ENCODE results near the gene PAX5. TPM values are rescaled to one million over a fixed set of nuclear protein-coding genes. Genes with fewer than 3 reads are reported as not detected.

Gene PAX5
- total and polyA plus RNA-seq, 2 of the 13 experiments (the other 11 are each of a cell fraction or from before 2014, with no cell fraction given), result not detected

DNA sequence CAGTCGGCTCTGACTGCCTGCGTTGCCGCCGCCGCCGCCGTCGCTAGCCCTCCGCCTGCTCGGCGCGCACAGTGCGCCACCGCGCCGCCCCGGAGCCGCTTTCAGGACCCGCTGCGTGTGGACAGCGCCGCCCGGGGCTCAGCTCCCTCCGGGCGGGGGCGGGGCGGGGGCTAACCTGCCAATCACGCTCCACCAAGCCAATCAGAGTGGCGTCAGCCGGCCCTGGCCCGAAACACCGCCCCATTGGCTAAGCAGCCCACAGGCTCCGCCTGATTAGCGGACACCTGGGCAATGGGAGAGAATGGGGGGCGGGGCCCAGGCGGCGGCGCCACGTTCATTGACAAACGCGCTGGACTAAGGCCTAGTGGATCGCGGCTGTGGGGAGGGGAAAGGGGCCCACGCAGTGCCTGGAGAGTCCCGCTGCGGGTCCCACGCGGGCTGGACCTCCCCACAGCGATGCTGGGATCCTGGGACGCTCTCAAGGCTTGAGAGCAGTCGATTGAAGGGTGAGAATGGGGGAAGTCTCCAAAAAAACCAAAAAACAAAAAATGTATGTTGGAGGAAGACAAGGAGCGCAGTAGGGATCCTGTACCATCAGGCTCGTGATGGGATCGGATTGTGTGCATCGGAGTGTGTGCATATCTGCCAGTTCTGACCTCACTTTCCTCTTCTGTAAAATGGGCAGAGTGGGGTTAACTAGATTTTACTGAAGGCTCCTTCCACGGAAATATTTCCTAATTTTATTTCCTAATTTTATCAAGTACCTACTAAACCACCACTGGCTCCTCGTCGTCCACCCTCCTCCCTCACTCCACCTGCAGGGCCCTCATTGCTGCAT, 6.3 kb downstream of the PAX5 start (continued):
- TF ChIP-seq SP2 (CRISPR knock-in tag; IDR thresholded peaks at IDR 0.05) (peak; percentile 94), GTF2F1 (IDR thresholded peaks at IDR 0.05; ENCODE audit: low read length) (no peak), IKZF1 (IDR thresholded peaks at IDR 0.05) (no peak), ZNF878 (CRISPR knock-in tag; IDR thresholded peaks at IDR 0.05) (peak; percentile 96), ZNF713 (CRISPR knock-in tag; IDR thresholded peaks at IDR 0.05) (no peak), EEA1 (CRISPR knock-in tag; IDR thresholded peaks at IDR 0.05; ENCODE audit: borderline replicate concordance) (peak; percentile 87; the same call in 1 of the 2 replicates), TCF7L2 (IDR thresholded peaks at IDR 0.05; ENCODE audit: low read depth, low read length) (no peak), ATM (IDR thresholded peaks at IDR 0.05; ENCODE audit: borderline replicate concordance) (no peak), ZKSCAN1 (IDR thresholded peaks at IDR 0.05; ENCODE audit: low read length) (no peak), KAT2B (IDR thresholded peaks at IDR 0.05; ENCODE audit: borderline replicate concordance, low read depth, low read length) (no peak), RXRA (CRISPR knock-in tag; IDR thresholded peaks at IDR 0.05) (peak; percentile 71; the same call in 1 of the 2 replicates), JDP2 (CRISPR knock-in tag; IDR thresholded peaks at IDR 0.05; ENCODE audit: borderline replicate concordance) (peak; percentile 85; the same call in 1 of the 2 replicates)
- TF ChIP-seq, protein P1, sequence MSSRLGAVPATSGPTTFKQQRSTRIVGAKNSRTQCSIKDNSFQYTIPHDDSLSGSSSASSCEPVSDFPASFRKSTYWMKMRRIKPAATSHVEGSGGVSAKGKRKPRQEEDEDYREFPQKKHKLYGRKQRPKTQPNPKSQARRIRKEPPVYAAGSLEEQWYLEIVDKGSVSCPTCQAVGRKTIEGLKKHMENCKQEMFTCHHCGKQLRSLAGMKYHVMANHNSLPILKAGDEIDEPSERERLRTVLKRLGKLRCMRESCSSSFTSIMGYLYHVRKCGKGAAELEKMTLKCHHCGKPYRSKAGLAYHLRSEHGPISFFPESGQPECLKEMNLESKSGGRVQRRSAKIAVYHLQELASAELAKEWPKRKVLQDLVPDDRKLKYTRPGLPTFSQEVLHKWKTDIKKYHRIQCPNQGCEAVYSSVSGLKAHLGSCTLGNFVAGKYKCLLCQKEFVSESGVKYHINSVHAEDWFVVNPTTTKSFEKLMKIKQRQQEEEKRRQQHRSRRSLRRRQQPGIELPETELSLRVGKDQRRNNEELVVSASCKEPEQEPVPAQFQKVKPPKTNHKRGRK (CRISPR knock-in tag; IDR thresholded peaks at IDR 0.05), result no peak
- TF ChIP-seq, protein P2, sequence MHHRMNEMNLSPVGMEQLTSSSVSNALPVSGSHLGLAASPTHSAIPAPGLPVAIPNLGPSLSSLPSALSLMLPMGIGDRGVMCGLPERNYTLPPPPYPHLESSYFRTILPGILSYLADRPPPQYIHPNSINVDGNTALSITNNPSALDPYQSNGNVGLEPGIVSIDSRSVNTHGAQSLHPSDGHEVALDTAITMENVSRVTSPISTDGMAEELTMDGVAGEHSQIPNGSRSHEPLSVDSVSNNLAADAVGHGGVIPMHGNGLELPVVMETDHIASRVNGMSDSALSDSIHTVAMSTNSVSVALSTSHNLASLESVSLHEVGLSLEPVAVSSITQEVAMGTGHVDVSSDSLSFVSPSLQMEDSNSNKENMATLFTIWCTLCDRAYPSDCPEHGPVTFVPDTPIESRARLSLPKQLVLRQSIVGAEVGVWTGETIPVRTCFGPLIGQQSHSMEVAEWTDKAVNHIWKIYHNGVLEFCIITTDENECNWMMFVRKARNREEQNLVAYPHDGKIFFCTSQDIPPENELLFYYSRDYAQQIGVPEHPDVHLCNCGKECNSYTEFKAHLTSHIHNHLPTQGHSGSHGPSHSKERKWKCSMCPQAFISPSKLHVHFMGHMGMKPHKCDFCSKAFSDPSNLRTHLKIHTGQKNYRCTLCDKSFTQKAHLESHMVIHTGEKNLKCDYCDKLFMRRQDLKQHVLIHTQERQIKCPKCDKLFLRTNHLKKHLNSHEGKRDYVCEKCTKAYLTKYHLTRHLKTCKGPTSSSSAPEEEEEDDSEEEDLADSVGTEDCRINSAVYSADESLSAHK (CRISPR knock-in tag; IDR thresholded peaks at IDR 0.05; ENCODE audit: borderline replicate concordance), result 0 out of 2 replicates have a peak, but pooled peaks have one; percentile 84
- TF ChIP-seq, protein P3, sequence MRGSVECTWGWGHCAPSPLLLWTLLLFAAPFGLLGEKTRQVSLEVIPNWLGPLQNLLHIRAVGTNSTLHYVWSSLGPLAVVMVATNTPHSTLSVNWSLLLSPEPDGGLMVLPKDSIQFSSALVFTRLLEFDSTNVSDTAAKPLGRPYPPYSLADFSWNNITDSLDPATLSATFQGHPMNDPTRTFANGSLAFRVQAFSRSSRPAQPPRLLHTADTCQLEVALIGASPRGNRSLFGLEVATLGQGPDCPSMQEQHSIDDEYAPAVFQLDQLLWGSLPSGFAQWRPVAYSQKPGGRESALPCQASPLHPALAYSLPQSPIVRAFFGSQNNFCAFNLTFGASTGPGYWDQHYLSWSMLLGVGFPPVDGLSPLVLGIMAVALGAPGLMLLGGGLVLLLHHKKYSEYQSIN (CRISPR knock-in tag; IDR thresholded peaks at IDR 0.05; ENCODE audit: borderline replicate concordance), result peak; percentile 80; the same call in 1 of the 2 replicates
- TF ChIP-seq, protein P4, sequence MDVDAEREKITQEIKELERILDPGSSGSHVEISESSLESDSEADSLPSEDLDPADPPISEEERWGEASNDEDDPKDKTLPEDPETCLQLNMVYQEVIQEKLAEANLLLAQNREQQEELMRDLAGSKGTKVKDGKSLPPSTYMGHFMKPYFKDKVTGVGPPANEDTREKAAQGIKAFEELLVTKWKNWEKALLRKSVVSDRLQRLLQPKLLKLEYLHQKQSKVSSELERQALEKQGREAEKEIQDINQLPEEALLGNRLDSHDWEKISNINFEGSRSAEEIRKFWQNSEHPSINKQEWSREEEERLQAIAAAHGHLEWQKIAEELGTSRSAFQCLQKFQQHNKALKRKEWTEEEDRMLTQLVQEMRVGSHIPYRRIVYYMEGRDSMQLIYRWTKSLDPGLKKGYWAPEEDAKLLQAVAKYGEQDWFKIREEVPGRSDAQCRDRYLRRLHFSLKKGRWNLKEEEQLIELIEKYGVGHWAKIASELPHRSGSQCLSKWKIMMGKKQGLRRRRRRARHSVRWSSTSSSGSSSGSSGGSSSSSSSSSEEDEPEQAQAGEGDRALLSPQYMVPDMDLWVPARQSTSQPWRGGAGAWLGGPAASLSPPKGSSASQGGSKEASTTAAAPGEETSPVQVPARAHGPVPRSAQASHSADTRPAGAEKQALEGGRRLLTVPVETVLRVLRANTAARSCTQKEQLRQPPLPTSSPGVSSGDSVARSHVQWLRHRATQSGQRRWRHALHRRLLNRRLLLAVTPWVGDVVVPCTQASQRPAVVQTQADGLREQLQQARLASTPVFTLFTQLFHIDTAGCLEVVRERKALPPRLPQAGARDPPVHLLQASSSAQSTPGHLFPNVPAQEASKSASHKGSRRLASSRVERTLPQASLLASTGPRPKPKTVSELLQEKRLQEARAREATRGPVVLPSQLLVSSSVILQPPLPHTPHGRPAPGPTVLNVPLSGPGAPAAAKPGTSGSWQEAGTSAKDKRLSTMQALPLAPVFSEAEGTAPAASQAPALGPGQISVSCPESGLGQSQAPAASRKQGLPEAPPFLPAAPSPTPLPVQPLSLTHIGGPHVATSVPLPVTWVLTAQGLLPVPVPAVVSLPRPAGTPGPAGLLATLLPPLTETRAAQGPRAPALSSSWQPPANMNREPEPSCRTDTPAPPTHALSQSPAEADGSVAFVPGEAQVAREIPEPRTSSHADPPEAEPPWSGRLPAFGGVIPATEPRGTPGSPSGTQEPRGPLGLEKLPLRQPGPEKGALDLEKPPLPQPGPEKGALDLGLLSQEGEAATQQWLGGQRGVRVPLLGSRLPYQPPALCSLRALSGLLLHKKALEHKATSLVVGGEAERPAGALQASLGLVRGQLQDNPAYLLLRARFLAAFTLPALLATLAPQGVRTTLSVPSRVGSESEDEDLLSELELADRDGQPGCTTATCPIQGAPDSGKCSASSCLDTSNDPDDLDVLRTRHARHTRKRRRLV (CRISPR knock-in tag; IDR thresholded peaks at IDR 0.05), result no peak
- TF ChIP-seq, protein P5, sequence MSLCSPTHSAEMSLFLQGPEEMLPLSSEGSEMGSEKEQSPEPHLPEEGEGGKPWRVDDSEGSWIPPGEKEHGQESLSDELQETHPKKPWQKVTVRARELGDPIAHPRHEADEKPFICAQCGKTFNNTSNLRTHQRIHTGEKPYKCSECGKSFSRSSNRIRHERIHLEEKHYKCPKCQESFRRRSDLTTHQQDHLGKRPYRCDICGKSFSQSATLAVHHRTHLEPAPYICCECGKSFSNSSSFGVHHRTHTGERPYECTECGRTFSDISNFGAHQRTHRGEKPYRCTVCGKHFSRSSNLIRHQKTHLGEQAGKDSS (CRISPR knock-in tag; IDR thresholded peaks at IDR 0.05; ENCODE audit: borderline replicate concordance, low read depth), result peak; percentile 80; the same call in 1 of the 2 replicates

Measured in HepG2 (cell line).